CD14-positive monocyte (primary cell): ENCODE measurements around the gene SH2D3C. TPM values are rescaled to one million over a fixed set of nuclear protein-coding genes. Genes with fewer than 3 reads are reported as not detected.

ENCODE experiments used
- DNase-seq, 3 donors: peaks; one replicate each; pipeline ENCODE4 v3.0.0-alpha.2; 2011 to 2022
- H2AFZ ChIP-seq: 2 replicates; pipeline ENCODE4 v1.6.0; 2012; ENCODE audit warnings: mild to moderate bottlenecking, low read depth, low read length, inconsistent platforms; ENCODE audit not compliant: insufficient read depth, poor library complexity, severe bottlenecking
- H3K27ac ChIP-seq, 2 donors: 1 replicate in 1 of 2; 2 replicates in 1 of 2; pipeline ENCODE4 v1.5.1; 2012 to 2013; ENCODE audit warnings: low read length in 2 of 2, control low read depth in 1 of 2, inconsistent platforms in 1 of 2, low read depth in 1 of 2, mild to moderate bottlenecking in 1 of 2
- H3K27me3 ChIP-seq, 2 donors: one replicate each; pipeline versions ENCODE4 v1.6.0 to v1.6.1; 2011 to 2013; ENCODE audit warnings: low read length in 2 of 2; ENCODE audit not compliant: control insufficient read depth in 2 of 2, insufficient read depth in 2 of 2
- H3K36me3 ChIP-seq, 2 donors: replicated peaks in 1 of 2; 1 replicate in 1 of 2; 2 replicates in 1 of 2; pipeline versions ENCODE4 v1.5.1 to v1.6.1; 2012 to 2013; ENCODE audit warnings: low read length in 2 of 2, control low read depth in 1 of 2, inconsistent platforms in 1 of 2, mild to moderate bottlenecking in 1 of 2; ENCODE audit not compliant: insufficient read depth in 2 of 2, control insufficient read depth in 1 of 2
- H3K4me1 ChIP-seq, 2 donors: 1 replicate in 1 of 2; 2 replicates in 1 of 2; pipeline versions ENCODE4 v1.5.1 to v1.6.1; 2012 to 2013; ENCODE audit warnings: low read length in 2 of 2, control low read depth in 1 of 2, inconsistent platforms in 1 of 2, mild to moderate bottlenecking in 1 of 2, moderate library complexity in 1 of 2; ENCODE audit not compliant: insufficient read depth in 2 of 2, control insufficient read depth in 1 of 2
- H3K4me2 ChIP-seq: replicated peaks from 2 replicates; pipeline ENCODE3; 2012; ENCODE audit warnings: low read length, moderate library complexity, mild to moderate bottlenecking; ENCODE audit not compliant: poor library complexity, severe bottlenecking; ENCODE audit errors: extremely low read depth
- H3K4me3 ChIP-seq, 3 experiments: fragments of 200-600 bp in 1 of 3; sonication (generic) in 1 of 3; replicated peaks in 1 of 3; 1 replicate in 2 of 3; 2 replicates in 1 of 3; pipeline ENCODE4 v1.5.1; 2011 to 2013; ENCODE audit warnings: low read length in 3 of 3, mild to moderate bottlenecking in 3 of 3, control low read depth in 2 of 3, low read depth in 2 of 3, inconsistent platforms in 1 of 3, moderate library complexity in 1 of 3
- H3K79me2 ChIP-seq: 2 replicates; pipeline ENCODE4 v1.6.0; 2012; ENCODE audit warnings: mild to moderate bottlenecking, control low read depth, inconsistent platforms, low read length, moderate library complexity; ENCODE audit not compliant: insufficient read depth
- H3K9ac ChIP-seq: 2 replicates; pipeline ENCODE4 v1.6.0; 2017; ENCODE audit warnings: low read length, mild to moderate bottlenecking; ENCODE audit not compliant: insufficient read depth, poor library complexity, severe bottlenecking
- H3K9me3 ChIP-seq, 2 donors: replicated peaks in 1 of 2; 1 replicate in 1 of 2; 2 replicates in 1 of 2; pipeline versions ENCODE4 v1.5.1 to v1.6.1; 2012 to 2013; ENCODE audit warnings: low read length in 2 of 2, control low read depth in 1 of 2; ENCODE audit not compliant: control insufficient read depth in 1 of 2, insufficient read depth in 1 of 2
- H4K20me1 ChIP-seq: 2 replicates; pipeline ENCODE4 v1.6.0; 2012; ENCODE audit warnings: mild to moderate bottlenecking, low read length, control low read depth, moderate library complexity; ENCODE audit not compliant: insufficient read depth
- H3K27ac Mint-ChIP-seq, 7 donors: one replicate each; pipeline ENCODE4 v1.8.0; 2020; ENCODE audit warnings: mild to moderate bottlenecking in 7 of 7, mixed read lengths in 7 of 7, moderate library complexity in 6 of 7, inconsistent platforms in 2 of 7
- H3K27me3 Mint-ChIP-seq, 3 donors: one replicate each; pipeline ENCODE4 v1.8.0; 2021 to 2022; ENCODE audit warnings: low read depth in 3 of 3, mild to moderate bottlenecking in 3 of 3, mixed read lengths in 3 of 3, moderate library complexity in 3 of 3, inconsistent platforms in 1 of 3
- H3K36me3 Mint-ChIP-seq, 2 donors: one replicate each; pipeline ENCODE4 v1.8.0; 2020; ENCODE audit warnings: mixed read lengths in 2 of 2, inconsistent platforms in 1 of 2, mild to moderate bottlenecking in 1 of 2
- H3K4me1 Mint-ChIP-seq: one replicate; pipeline ENCODE4 v1.8.0; 2020; ENCODE audit warnings: mild to moderate bottlenecking, mixed read lengths
- H3K4me3 Mint-ChIP-seq, 2 donors: one replicate each; pipeline ENCODE4 v1.8.0; 2020; ENCODE audit warnings: mild to moderate bottlenecking in 2 of 2, mixed read lengths in 2 of 2, moderate library complexity in 1 of 2
- H3K9me3 Mint-ChIP-seq, 7 donors: one replicate each; pipeline ENCODE4 v1.8.0; 2020 to 2022; ENCODE audit warnings: mixed read lengths in 7 of 7, mild to moderate bottlenecking in 6 of 7, moderate library complexity in 6 of 7, inconsistent platforms in 2 of 7
- WGBS: methylation state at CpG from one replicate; pipeline ENCODE4 v1.1.5; 2013; ENCODE audit warnings: missing lambda C conversion rate; ENCODE audit not compliant: insufficient coverage; 5-methylcytosine and 5-hydroxymethylcytosine counted together
- intact Hi-C, 2 donors: fragments of 100-400 bp; cut with micrococcal nuclease; formaldehyde crosslinking; loops; one replicate each; pipeline versions ENCODE4 v1.15.0 to v1.15.1; 2023
- polyA plus RNA-seq, 3 donors: library from polyadenylated mRNA; depleted of rRNA in 1 of 3; unstranded in 2 of 3; stranded (reverse) in 1 of 3; fragments of 300-500 nt in 2 of 3; fragments of >200 nt in 1 of 3; fragmentation: Illumina TruSeq in 2 of 3; gene quantifications; 1 replicate in 2 of 3; 2 replicates in 1 of 3; pipeline ENCODE4 v1.2.3, GENCODE V29; 2012 to 2021
- TF ChIP-seq, protein P1 (sequence below): fragments of 200-600 bp; IDR thresholded peaks from one replicate; pipeline ENCODE4 v1.8.0; 2022; ENCODE audit warnings: antibody characterized with exemption, mild to moderate bottlenecking

SH2D3C gene
- polyA plus RNA-seq, 3 donors = 11.5 to 47.3 (median 20.5) TPM

- peaks cover 0 to 2% (median 0%) of the 10 kb centered on the region in 7 donors for H3K9me3 Mint-ChIP-seq
- Histone ChIP-seq H3K4me2 (no peak overlapping the region), H3K79me2 (peaks cover 98% of the 10 kb centered on the region), H2AFZ (no peak overlapping the region), H3K4me3 (no peak overlapping the region), H3K36me3 (peaks cover 35 to 61% of the 10 kb centered on the region in 2 donors), H3K9ac (no peak overlapping the region), H3K9me3 (no peaks in the 10 kb centered on the region), H3K27me3 (no peaks in the 10 kb centered on the region), H4K20me1 (peaks cover 92% of the 10 kb centered on the region), H3K4me1 (peaks cover 66 to 87% of the 10 kb centered on the region in 2 donors), H3K27ac (peak overlapping the region in 1 of 2 donors; percentile 39)
- peak overlapping the region; percentile 60 to 85 (median 75) for H3K27ac Mint-ChIP-seq
- H3K27me3 Mint-ChIP-seq = peaks cover 0 to 3% (median 0%) of the 10 kb centered on the region in 3 donors
- 91% methylated on average over 2 of the region's 3 CpGs for WGBS
- intact Hi-C loops = loop anchor here in 1 of 2 donors (5.0 kb wide), 1 partner anchor 206 kb away; a partner anchor contains a TSS
- H3K4me3 Mint-ChIP-seq = peak overlapping the region in 1 of 2 donors; percentile 20
- H3K4me1 Mint-ChIP-seq = peaks cover 75% of the 10 kb centered on the region
- H3K36me3 Mint-ChIP-seq = peaks cover 36 to 60% of the 10 kb centered on the region in 2 donors
- DNase-seq = peak in 1 of 3 donors; percentile 43
- TF ChIP-seq, protein P1, sequence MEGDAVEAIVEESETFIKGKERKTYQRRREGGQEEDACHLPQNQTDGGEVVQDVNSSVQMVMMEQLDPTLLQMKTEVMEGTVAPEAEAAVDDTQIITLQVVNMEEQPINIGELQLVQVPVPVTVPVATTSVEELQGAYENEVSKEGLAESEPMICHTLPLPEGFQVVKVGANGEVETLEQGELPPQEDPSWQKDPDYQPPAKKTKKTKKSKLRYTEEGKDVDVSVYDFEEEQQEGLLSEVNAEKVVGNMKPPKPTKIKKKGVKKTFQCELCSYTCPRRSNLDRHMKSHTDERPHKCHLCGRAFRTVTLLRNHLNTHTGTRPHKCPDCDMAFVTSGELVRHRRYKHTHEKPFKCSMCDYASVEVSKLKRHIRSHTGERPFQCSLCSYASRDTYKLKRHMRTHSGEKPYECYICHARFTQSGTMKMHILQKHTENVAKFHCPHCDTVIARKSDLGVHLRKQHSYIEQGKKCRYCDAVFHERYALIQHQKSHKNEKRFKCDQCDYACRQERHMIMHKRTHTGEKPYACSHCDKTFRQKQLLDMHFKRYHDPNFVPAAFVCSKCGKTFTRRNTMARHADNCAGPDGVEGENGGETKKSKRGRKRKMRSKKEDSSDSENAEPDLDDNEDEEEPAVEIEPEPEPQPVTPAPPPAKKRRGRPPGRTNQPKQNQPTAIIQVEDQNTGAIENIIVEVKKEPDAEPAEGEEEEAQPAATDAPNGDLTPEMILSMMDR = no peak
Measured at GRCh38 chr9:127773272-127773671, 5.2 kb downstream of the SH2D3C start.

DNA sequence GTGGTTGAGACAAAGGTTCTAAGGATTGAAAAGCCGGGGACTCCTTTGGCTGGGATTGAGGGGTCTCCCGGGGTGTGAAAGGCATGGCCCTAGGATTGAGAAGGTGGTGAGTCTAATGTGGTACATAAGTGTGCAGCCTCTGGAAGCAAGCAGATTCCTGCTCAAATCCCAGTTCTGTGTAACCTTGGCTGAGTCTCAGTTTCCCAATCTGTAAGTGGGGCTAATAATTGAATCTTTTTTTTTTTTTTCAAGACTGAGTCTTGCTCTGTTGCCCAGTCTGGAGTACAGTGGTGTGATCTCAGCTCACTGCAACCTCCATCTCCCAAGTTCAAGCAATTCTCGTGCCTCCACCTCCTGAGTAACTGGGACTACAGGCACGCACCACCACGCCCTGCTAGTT, 5.9 kb downstream of the SH2D3C start:
- H3K27ac ChIP-seq = peak overlapping the region; percentile 5 to 39
- TF ChIP-seq, protein P1 = no peak
- H3K9ac ChIP-seq = no peak overlapping the region
- peaks cover 42 to 68% of the 10 kb centered on the region in 2 donors for H3K36me3 ChIP-seq
- H2AFZ ChIP-seq = no peak overlapping the region
- peaks cover 73 to 93% of the 10 kb centered on the region in 2 donors for H3K4me1 ChIP-seq
- H3K4me3 Mint-ChIP-seq = no peak overlapping the region
- H3K36me3 Mint-ChIP-seq = peaks cover 39 to 65% of the 10 kb centered on the region in 2 donors
- no peak for DNase-seq
- WGBS = 100% methylated on average over 2 of the region's 5 CpGs
- peaks cover 98% of the 10 kb centered on the region for H4K20me1 ChIP-seq
- no peaks in the 10 kb centered on the region for H3K27me3 ChIP-seq
- peaks cover 98% of the 10 kb centered on the region for H3K79me2 ChIP-seq
- peaks cover 80% of the 10 kb centered on the region for H3K4me1 Mint-ChIP-seq
- H3K27me3 Mint-ChIP-seq = peaks cover 0 to 3% (median 0%) of the 10 kb centered on the region in 3 donors
- peak overlapping the region; percentile 74 to 93 (median 85) for H3K27ac Mint-ChIP-seq
- no peaks in the 10 kb centered on the region for H3K9me3 ChIP-seq
- H3K9me3 Mint-ChIP-seq = peaks cover 0 to 1% (median 0%) of the 10 kb centered on the region in 7 donors
- no peak overlapping the region for H3K4me3 ChIP-seq
- no peak overlapping the region for H3K4me2 ChIP-seq
- intact Hi-C loops = loop anchor here in 1 of 2 donors (5.0 kb wide), 1 partner anchor 205 kb away; a partner anchor contains a TSS
